GM19463 (cell line): ENCODE data around the gene P4HA2.

Experiments
- ATAC-seq: cut with Tn5 transposase; IDR thresholded peaks from one replicate; pipeline ENCODE4 v1.9.1; 2021; ENCODE audit warnings: mild to moderate bottlenecking, moderate library complexity; ENCODE audit not compliant: unreplicated experiment

The P4HA2 gene

GRCh38 chr5:132226516-132227234 lies 978 bp downstream of the P4HA2 start:
- no peak for ATAC-seq

DNA sequence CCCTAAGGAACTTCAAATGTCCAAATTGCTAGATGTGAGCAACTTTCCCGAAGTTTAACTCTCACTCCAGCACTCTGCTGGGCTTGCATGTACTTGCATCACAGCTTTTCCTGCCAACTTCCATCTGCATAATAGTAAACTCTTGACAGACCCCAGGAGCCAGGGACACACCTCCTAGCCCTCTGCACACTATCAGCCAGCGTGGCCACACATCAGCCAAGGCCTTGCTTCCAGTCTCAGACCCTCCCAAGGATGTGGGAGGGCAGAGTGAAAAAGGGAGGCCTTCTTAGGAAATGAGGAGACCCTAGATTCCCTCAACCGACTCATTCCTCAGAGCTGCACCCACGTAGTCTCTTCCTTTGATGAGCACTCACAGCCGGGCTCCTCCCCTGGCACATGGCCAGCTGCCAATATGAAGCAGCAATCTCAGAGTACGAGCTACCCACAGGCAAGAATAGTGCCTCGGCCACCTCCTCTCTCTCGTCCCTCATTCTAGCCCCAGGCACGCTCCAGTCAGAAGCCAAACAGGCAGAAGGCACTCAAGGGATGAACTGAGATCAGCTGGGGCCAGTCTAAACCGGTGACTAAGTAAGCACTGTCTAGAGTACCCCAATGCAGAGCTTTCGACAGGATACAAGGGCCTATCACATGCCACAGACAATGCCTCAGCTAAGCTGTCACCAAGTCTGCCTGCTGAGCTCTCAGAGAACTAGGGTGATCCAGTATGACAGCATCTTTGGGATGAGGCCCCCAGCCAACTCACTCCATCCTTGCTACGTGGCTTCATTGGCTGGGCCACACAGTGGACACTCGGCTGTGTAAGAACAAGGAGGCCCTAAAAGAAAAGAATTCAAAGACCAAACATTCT lies 2.3 kb downstream of the P4HA2 start:
- no peak for ATAC-seq

DNA sequence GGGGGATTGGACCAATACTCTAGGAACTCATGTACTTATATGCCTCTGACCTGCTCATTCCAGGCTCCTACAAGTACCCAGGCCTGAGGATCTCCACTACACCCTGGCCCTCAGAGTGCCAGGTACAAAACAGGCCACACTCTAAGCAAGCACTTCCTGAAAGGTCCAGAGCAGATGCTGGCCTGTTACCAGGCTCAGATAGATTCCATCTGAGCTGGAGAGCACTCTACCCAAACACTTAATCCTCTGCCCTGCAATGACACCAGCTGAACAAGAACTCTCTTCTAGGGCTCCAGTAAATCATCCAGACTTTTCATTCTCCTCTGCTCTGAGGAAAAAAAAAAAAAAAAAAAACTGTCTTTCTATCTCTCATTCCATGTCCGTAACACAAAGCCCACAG lies 2.9 kb downstream of the P4HA2 start:
- ATAC-seq, result no peak

GRCh38 chr5:132223861-132224260 lies 3.8 kb downstream of the P4HA2 start:
- ATAC-seq, result no peak

- ATAC-seq, result peak; percentile 84
Measured at GRCh38 chr5:132222649-132223038, 5.0 kb downstream of the P4HA2 start.

DNA sequence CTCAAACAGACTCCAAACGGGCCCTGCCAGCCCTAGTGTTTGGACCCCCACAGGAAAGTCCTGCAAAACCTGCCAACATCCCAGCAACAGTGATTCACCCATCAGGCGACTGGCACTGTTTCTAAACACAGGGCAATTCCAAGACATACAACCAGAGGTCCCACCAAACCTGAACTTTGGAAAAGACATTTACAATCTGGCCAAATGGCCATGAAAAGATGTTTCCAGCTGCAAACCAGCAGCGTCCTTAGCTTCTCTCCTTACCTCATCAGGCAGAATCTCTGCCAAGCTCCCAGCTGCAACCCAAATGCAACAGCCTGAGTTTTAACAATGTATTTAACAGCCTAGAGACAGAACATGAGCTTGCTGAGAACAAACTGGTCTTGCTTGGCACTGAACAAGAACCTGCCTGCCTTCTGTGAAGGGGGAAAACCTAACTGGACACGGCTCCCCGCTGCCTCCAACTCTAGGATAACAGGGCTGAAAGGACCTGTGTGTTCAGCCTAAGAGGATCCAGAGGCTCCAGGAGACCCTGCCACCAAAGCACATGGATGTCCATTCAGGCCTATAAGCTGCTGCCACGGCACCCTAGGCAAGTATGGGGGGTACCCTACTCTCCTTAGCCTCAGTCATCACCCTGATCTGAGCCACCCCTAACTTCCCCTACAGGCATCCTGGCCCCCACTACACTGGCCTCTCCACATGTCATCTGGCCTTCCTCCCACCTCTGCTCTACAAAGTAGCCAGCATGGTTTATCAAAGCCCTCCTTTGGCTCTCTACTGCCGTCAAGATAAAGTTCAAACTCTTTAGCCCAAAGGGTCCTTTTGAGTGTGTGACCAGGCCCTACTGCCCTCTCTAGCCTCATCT lies 5.6 kb downstream of the P4HA2 start:
- ATAC-seq, result peak; percentile 29

DNA sequence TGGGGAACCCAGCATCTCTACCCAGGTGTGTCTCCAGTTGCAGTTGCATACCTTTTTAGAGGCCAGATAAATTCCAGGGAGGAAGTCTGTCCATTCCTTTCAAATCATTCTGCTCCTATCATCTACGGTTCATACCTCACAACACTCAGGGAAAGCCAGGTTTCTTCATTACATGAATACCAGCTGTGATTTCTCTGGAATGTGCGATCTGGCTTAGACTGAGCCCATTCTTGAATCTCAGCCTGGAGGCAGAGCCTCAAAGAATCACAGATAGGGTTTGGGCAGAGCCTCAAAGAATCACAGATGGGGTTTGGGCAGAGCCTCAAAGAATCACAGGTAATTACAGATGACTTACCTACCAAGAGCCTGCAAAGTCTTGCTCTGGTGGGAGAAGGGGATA lies 7.2 kb downstream of the P4HA2 start:
- no peak for ATAC-seq

- no peak for ATAC-seq
Measured at GRCh38 chr5:132219981-132220380, 7.7 kb downstream of the P4HA2 start.

DNA sequence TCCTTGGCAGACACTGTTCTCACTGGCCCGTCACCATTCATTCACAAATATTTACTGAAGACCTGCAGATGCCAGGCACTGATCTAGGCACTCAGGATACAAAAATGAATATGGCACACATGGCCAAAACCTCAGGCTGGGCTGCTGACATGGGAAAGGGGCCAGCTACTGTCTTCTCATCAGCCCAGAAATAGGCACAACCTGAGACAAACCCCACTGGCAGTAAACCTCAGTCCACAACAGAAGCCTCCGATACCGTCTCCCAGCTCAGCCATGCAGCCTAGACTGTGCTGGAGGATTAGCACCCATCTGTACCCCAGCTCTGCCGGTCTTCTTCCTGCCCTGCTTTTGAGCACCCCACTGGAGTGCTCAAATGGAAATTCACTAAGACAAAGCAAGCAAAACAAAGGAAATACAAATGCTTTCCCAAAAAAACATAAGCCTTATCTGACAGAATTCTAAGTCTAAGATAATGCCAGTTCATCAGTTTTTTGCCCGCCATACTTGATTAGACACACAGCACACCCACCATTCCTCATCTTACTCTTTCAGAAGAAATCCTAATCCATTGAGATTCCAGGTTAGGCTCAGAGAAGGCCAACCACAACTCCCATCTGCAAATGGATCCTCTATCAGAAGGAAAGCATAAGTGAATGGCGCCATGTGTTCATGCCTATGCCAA lies 8.2 kb downstream of the P4HA2 start:
- ATAC-seq, result no peak

- no peak for ATAC-seq
Measured at GRCh38 chr5:132218321-132218720, 9.3 kb downstream of the P4HA2 start.

GRCh38 chr5:132215329-132215728 lies 12.3 kb downstream of the P4HA2 start:
- ATAC-seq, result no peak

- ATAC-seq, result no peak
Measured at GRCh38 chr5:132214491-132214890, 13.2 kb downstream of the P4HA2 start.

DNA sequence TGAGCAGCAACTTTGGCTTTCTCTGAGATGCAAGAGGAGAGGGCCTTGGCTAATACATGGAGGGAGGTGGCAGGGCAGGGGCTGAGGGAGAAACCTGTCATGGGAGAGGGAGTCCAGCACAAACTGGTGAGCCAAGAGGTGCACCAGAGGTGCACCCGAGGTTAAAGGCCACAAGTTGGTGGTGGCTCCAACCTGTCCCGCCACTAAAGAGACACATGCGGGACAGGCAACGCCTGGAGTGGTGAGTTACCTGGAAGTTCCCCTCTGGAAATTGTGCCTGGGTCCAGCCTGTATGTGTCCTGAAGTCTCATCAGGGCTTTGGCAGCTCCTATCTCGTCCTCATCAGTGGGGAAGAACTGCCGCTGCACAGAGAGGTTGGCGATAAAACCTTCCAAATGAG lies 14.0 kb downstream of the P4HA2 start:
- no peak for ATAC-seq

DNA sequence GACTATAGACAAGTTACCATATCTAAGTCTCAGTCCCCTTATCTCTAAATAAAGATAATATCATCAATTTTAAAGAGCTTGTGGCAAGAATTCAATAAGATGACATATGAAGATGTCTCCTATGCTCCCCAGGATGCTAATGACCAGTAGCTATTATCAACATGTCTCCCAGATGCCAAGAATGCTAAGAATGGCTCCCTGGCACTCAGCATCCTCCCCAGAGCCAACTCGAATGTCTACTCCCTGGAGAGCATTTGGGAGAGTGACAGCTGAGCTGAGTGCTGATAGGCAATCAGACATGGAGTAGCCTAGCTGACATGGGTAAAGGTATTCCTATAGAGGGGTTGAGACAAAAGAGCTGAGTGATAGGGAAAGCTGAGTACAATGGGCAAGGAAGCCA lies 15.9 kb downstream of the P4HA2 start:
- ATAC-seq, result no peak

- ATAC-seq, result no peak
Measured at GRCh38 chr5:132210944-132211343, 16.7 kb downstream of the P4HA2 start.

- ATAC-seq, result no peak
Measured at GRCh38 chr5:132209901-132210545, 17.6 kb downstream of the P4HA2 start.

- ATAC-seq, result no peak
Measured at GRCh38 chr5:132209131-132209530, 18.5 kb downstream of the P4HA2 start.

DNA sequence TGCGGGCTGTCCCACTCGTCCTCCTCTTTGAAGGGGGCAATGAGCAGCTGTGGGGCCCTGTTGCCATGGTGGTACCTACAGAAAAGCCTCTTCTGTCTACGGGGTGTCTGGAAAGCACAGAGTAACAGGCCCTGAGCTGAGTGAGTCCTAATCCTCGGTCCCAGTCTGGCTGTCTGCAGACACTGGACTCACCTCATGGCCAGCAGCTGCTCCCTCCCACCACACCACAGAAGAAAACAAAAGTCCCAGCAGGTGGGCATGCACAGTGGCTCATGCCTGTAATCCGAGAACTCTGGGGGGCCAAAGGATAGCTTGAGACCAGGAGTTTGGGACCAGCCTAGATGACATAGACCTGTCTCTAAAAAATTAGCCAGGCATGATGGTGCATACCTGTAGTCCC lies 19.9 kb downstream of the P4HA2 start:
- no peak for ATAC-seq

DNA sequence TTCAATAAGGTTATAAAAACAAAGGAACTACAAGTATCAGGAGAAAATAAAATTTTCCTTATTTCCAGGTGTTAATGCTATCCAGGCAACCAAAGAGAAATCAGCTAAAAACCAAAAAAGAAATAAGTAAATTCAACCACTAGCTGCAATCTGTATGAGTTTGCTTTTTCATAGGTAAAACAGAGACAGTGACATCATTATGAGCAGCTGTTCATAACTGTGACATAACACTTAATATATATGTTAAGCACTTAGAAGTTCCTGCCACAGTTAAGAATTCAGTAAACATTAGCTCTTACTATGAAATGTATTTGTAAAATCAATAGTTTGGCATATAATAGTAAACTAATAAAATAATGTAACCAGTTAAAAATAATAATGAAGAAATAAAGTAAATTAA lies 20.9 kb downstream of the P4HA2 start:
- ATAC-seq, result no peak

- ATAC-seq, result peak; percentile 68
Measured at GRCh38 chr5:132205385-132206125, 22.1 kb downstream of the P4HA2 start.
